ENCODE results near the gene CA7.

- TF ChIP-seq REST (IDR thresholded peaks at IDR 0.05; ENCODE audit: insufficient replicate concordance, low read depth) (no peak), CTCF (IDR thresholded peaks at IDR 0.05; ENCODE audit: insufficient read depth, low read length) (no peak)
Measured at GRCh38 chr16:66856184-66856730, 12.0 kb downstream of the CA7 start.
